Ishikawa (cell line): ENCODE data around the gene ZDHHC4.

ENCODE experiments used
- CEBPB ChIP-seq: IDR thresholded peaks from 2 replicates; pipeline ENCODE4 v1.6.1; 2012
- CREB1 ChIP-seq: IDR thresholded peaks from 2 replicates; pipeline ENCODE4 v1.6.1; 2012; ENCODE audit warnings: low read depth
- EGR1 ChIP-seq: IDR thresholded peaks from 2 replicates; pipeline ENCODE4 v1.6.1; 2012
- EP300 ChIP-seq: IDR thresholded peaks from 2 replicates; pipeline ENCODE4 v1.6.1; 2012; ENCODE audit warnings: borderline replicate concordance
- FOXM1 ChIP-seq: IDR thresholded peaks from 2 replicates; pipeline ENCODE4 v1.6.1; 2012; ENCODE audit warnings: low read depth, borderline replicate concordance
- MAX ChIP-seq: IDR thresholded peaks from 2 replicates; pipeline ENCODE4 v1.6.1; 2012
- RAD21 ChIP-seq: IDR thresholded peaks from 2 replicates; pipeline ENCODE4 v1.6.1; 2012; ENCODE audit warnings: low read depth
- REST ChIP-seq: IDR thresholded peaks from 2 replicates; pipeline ENCODE4 v1.6.1; 2012; ENCODE audit warnings: low read depth, mild to moderate bottlenecking
- TAF1 ChIP-seq: IDR thresholded peaks from 2 replicates; pipeline ENCODE4 v1.6.1; 2012; ENCODE audit warnings: low read depth, mild to moderate bottlenecking
- TEAD4 ChIP-seq: IDR thresholded peaks from 2 replicates; pipeline ENCODE4 v1.6.1; 2012
- USF1 ChIP-seq: IDR thresholded peaks from 2 replicates; pipeline ENCODE4 v1.6.1; 2012
- YY1 ChIP-seq: IDR thresholded peaks from 2 replicates; pipeline ENCODE4 v1.6.1; 2012; ENCODE audit warnings: low read depth
- ZBTB7A ChIP-seq: IDR thresholded peaks from 2 replicates; pipeline ENCODE4 v1.6.1; 2012; ENCODE audit warnings: low read depth

- TF ChIP-seq CEBPB (no peak), ZBTB7A (no peak), CREB1 (no peak), FOXM1 (no peak), REST (no peak), TAF1 (no peak), TEAD4 (no peak), RAD21 (no peak), EP300 (no peak), YY1 (no peak), MAX (no peak), EGR1 (no peak), USF1 (no peak)
Observed at GRCh38 chr7:6531492-6532279, 45.6 kb upstream of the ZDHHC4 start.
